Endothelial cell of umbilical vein (primary cell): ENCODE measurements around the gene MYT1. TPM values are rescaled to one million over a fixed set of nuclear protein-coding genes. Genes with fewer than 3 reads are reported as not detected.

Experiments used
- BruUV-seq: library from RNA; stranded (reverse); fragments of 400-500 nt; replicated peaks from 2 replicates; lab custom pipeline; 2021; lab: Mats Ljungman, UMichigan
- CTCF ChIA-PET: fragments of 300-600, 350-600 bp; sonication (Branson Sonifier 250); formaldehyde crosslinking; loops from one replicate; lab custom pipeline; 2021; ENCODE audit warnings: antibody characterized with exemption, inconsistent platforms; lab: Charles Lee
- POLR2A ChIA-PET: fragments of 300-600, 350-600 bp; sonication (Branson Sonifier 250); formaldehyde crosslinking; loops from one replicate; lab custom pipeline; 2021; ENCODE audit warnings: antibody characterized with exemption, inconsistent platforms; lab: Charles Lee
- DNase-seq: peaks from one replicate; pipeline ENCODE4 v3.0.0-alpha.2; 2011; ENCODE audit warnings: low read depth, low spot score
- FAIRE-seq: peaks from 2 replicates; lab custom pipeline; 2011; peaks lifted over from hg19 to GRCh38; lab: Jason Lieb, UNC
- H2AFZ ChIP-seq: 2 replicates; pipeline ENCODE4 v1.6.0; 2012; ENCODE audit warnings: low read depth, low read length, control low read depth, inconsistent platforms
- H3K27ac ChIP-seq: 2 replicates; pipeline ENCODE4 v1.5.1; 2011; ENCODE audit warnings: low read depth, mild to moderate bottlenecking, control low read depth, low read length, moderate library complexity; ENCODE audit not compliant: insufficient read depth
- H3K27me3 ChIP-seq, 2 experiments: 2 replicates each; pipeline versions ENCODE4 v1.6.0 to v1.6.1; 2011; ENCODE audit warnings: low read length in 2 of 2, mixed read lengths in 1 of 2; ENCODE audit not compliant: control insufficient read depth in 2 of 2, insufficient read depth in 2 of 2
- H3K36me3 ChIP-seq, 2 experiments: 2 replicates in 1 of 2; 3 replicates in 1 of 2; pipeline ENCODE4 v1.5.1; 2011; ENCODE audit warnings: low read length in 2 of 2, mild to moderate bottlenecking in 1 of 2, moderate library complexity in 1 of 2; ENCODE audit not compliant: control insufficient read depth in 2 of 2, insufficient read depth in 2 of 2; ENCODE audit errors: extremely low read depth in 1 of 2
- H3K4me1 ChIP-seq: 3 replicates; pipeline ENCODE4 v1.5.1; 2011; ENCODE audit warnings: mild to moderate bottlenecking, low read length; ENCODE audit not compliant: control insufficient read depth, insufficient read depth; ENCODE audit errors: extremely low read depth
- H3K4me2 ChIP-seq: 2 replicates; pipeline ENCODE4 v1.6.1; 2011; ENCODE audit warnings: low read length, control low read depth, mixed read lengths; ENCODE audit not compliant: insufficient read depth
- H3K4me3 ChIP-seq, 3 experiments: fragments of 200-600 bp in 1 of 3; sonication (generic), shearing (Covaris generic) in 1 of 3; replicated peaks in 1 of 3; 2 replicates each; pipeline ENCODE4 v1.5.1; 2011 to 2016; ENCODE audit warnings: control low read depth in 3 of 3, low read length in 3 of 3, mild to moderate bottlenecking in 2 of 3, inconsistent platforms in 1 of 3, low read depth in 1 of 3, moderate library complexity in 1 of 3; ENCODE audit not compliant: insufficient read depth in 1 of 3
- H3K79me2 ChIP-seq: 2 replicates; pipeline ENCODE4 v1.6.0; 2012; ENCODE audit warnings: low read length, inconsistent platforms; ENCODE audit not compliant: control insufficient read depth, insufficient read depth
- H3K9ac ChIP-seq: replicated peaks from 2 replicates; pipeline ENCODE3; 2011; ENCODE audit warnings: low read length, control low read depth; ENCODE audit not compliant: insufficient read depth; ENCODE audit errors: extremely low read depth
- H3K9me1 ChIP-seq: replicated peaks from 3 replicates; pipeline ENCODE4 v1.6.0; 2011; ENCODE audit warnings: mild to moderate bottlenecking, low read length; ENCODE audit not compliant: control insufficient read depth, insufficient read depth; ENCODE audit errors: extremely low read depth
- H3K9me3 ChIP-seq: replicated peaks from 2 replicates; pipeline ENCODE4 v1.5.1; 2012; ENCODE audit warnings: low read length, inconsistent platforms; ENCODE audit not compliant: control insufficient read depth, insufficient read depth
- H4K20me1 ChIP-seq: replicated peaks from 2 replicates; pipeline ENCODE3; 2011; ENCODE audit warnings: mild to moderate bottlenecking, low read length; ENCODE audit not compliant: control insufficient read depth, insufficient read depth; ENCODE audit errors: extremely low read depth
- CTCF ChIP-seq, 2 donors: IDR thresholded peaks; 1 replicate in 1 of 2; 2 replicates in 1 of 2; pipeline ENCODE4 v1.5.1; 2011; ENCODE audit warnings: low read length in 2 of 2, mild to moderate bottlenecking in 2 of 2, moderate library complexity in 2 of 2, control low read depth in 1 of 2, inconsistent platforms in 1 of 2, low read depth in 1 of 2; ENCODE audit not compliant: insufficient read depth in 1 of 2; ENCODE audit errors: extremely low read depth in 1 of 2
- EZH2 ChIP-seq: IDR thresholded peaks from 2 replicates; pipeline ENCODE4 v1.6.1; 2012; ENCODE audit warnings: borderline replicate concordance, low read depth, mild to moderate bottlenecking, moderate library complexity, low read length, inconsistent platforms; ENCODE audit not compliant: severe bottlenecking
- FOS ChIP-seq: IDR thresholded peaks from 2 replicates; pipeline ENCODE4 v1.6.1; 2011; ENCODE audit warnings: mild to moderate bottlenecking, low read length, moderate library complexity, borderline replicate concordance; ENCODE audit not compliant: insufficient read depth
- GATA2 ChIP-seq: IDR thresholded peaks from 2 replicates; pipeline ENCODE4 v1.7.0; 2011; ENCODE audit warnings: low read depth, mild to moderate bottlenecking, moderate library complexity, mixed read lengths, low read length; ENCODE audit not compliant: insufficient read length, insufficient read depth
- JUN ChIP-seq: IDR thresholded peaks from 2 replicates; pipeline ENCODE4 v1.6.1; 2011; ENCODE audit warnings: borderline replicate concordance, low read depth; ENCODE audit not compliant: insufficient read length, insufficient read depth
- MAX ChIP-seq: IDR thresholded peaks from 2 replicates; pipeline ENCODE4 v1.6.1; 2011; ENCODE audit not compliant: insufficient read depth, insufficient read length
- MYC ChIP-seq: IDR thresholded peaks from one replicate; pipeline ENCODE4 v1.6.1; 2011; ENCODE audit warnings: mild to moderate bottlenecking, low read depth, low read length
- POLR2A ChIP-seq: IDR thresholded peaks from 2 replicates; pipeline ENCODE4 v1.6.1; 2012; ENCODE audit warnings: low read depth, mild to moderate bottlenecking, control low read depth, low read length
- POLR2AphosphoS5 ChIP-seq: IDR thresholded peaks from 2 replicates; pipeline ENCODE4 v1.6.1; 2012; ENCODE audit warnings: low read depth, mild to moderate bottlenecking, control low read depth, low read length, moderate library complexity; ENCODE audit not compliant: insufficient read depth
- dilution Hi-C: fragments of 300-500 bp; cut with MboI; formaldehyde crosslinking; loops from one replicate; pipeline ENCODE4 v1.15.0; 2019; ENCODE audit warnings: low sequenced_read_pairs; ENCODE audit not compliant: extremely low pct_ligation_motif_present
- intact Hi-C: fragments of 100-400 bp; cut with micrococcal nuclease; formaldehyde crosslinking; loops from one replicate; pipeline ENCODE4 v1.10.0; 2022
- polyA plus RNA-seq, 4 experiments: library from polyadenylated mRNA; depleted of rRNA in 3 of 4; stranded (reverse) in 3 of 4; unstranded in 1 of 4; fragments of >200 nt; gene quantifications; 2 replicates each; pipeline versions ENCODE4 v1.2.1 to v1.2.3, GENCODE V29; 2011 to 2012; ENCODE audit warnings: missing spikeins in 1 of 4
- total RNA-seq: library from RNA; stranded (reverse); gene quantifications from 2 replicates; pipeline ENCODE4 v1.2.3, GENCODE V29; 2021

Gene MYT1
- total and polyA plus RNA-seq, 2 donors (not counting 3 experiments of a cell fraction or from before 2014, with no cell fraction given), result not detected

DNA sequence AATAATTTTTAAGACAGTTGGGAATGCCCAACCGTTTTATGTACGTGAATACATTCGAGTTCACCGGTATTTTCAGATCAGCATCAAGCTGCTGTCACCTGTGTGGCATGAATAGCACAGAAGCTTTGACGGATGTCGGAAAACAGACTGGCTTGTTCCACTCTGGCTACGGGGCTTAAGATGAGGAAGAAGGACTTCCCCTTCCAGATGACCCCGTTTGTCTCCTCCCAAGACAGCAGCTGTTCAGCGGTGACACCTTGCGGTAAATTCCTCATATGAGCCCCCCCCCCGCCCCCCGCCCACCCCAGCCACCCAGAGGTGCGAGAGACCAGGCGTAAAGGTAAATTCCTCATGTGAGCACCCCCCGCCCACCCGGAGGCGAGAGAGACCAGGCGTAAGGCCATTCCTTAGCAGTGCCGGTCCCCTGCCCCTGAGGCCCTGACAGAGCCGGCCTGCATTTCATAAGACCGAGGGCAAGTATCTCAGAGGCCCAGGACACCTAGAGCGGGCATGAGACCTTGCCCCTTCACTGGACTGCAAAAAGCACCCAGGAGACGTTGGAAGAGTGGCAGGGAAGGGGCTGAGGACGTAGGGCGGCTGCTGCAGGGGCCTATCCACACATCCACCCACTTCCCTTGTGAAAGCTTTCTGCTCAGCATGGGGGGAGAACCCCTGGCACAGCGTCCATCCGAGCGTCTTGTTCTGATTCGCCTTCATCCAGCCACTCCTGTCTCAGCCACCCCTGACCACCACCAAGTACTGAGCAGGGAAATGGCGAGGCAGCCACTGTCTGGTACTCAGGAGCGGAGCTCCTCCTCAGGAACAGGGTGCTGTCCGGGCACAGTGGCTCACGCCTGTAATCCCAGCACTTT is 84.0 kb downstream of the MYT1 start:
- ChIA-PET CTCF (no interaction called here), POLR2A (no interaction called here)
- no TSS peak for BruUV-seq
- dilution Hi-C loops (no loop called here), intact Hi-C loops (no loop called here)
- H3K27me3 ChIP-seq, result peaks cover 4 to 19% of the 10 kb centered on the region in 2 experiments
- no peaks in the 10 kb centered on the region for H3K9me1 ChIP-seq
- H3K27ac ChIP-seq, result no peak overlapping the region
- H3K79me2 ChIP-seq, result no peaks in the 10 kb centered on the region
- H3K9me3 ChIP-seq, result no peaks in the 10 kb centered on the region
- DNase-seq (no peak), FAIRE-seq (no peak)
- no peak overlapping the region for H3K4me3 ChIP-seq
- no peak overlapping the region for H3K4me2 ChIP-seq
- no peaks in the 10 kb centered on the region for H3K36me3 ChIP-seq
- no peaks in the 10 kb centered on the region for H3K4me1 ChIP-seq
- H4K20me1 ChIP-seq, result no peaks in the 10 kb centered on the region
- H2AFZ ChIP-seq, result no peak overlapping the region
- no peak for TF ChIP-seq MYC
- TF ChIP-seq GATA2, result no peak
- no peak for TF ChIP-seq POLR2A
- TF ChIP-seq POLR2AphosphoS5, result no peak
- TF ChIP-seq CTCF (IDR thresholded peaks at IDR 0.05; ENCODE audit: extremely low read depth in 1 of 2, insufficient read depth in 1 of 2, low read depth in 1 of 2, low read length in 2 of 2), result no peak
- TF ChIP-seq FOS, result no peak
- TF ChIP-seq JUN, result no peak
- no peak for TF ChIP-seq MAX
- no peak for TF ChIP-seq EZH2
- H3K9ac ChIP-seq, result no peak overlapping the region
